SK-N-MC (cell line): ENCODE results near the gene TCL1B.

Experiments
- EZH2 ChIP-seq: fragments of 200-600 bp; sonication (generic); IDR thresholded peaks from one replicate; pipeline ENCODE4 v1.6.1; 2017; ENCODE audit warnings: antibody characterized with exemption
- FOXP2 ChIP-seq: optimal IDR thresholded peaks from 2 replicates; pipeline ENCODE3; 2011; ENCODE audit warnings: mild to moderate bottlenecking, moderate library complexity; ENCODE audit not compliant: insufficient read depth; ENCODE audit errors: extremely low read length, control extremely low read depth
- POLR2AphosphoS5 ChIP-seq: IDR thresholded peaks from 2 replicates; pipeline ENCODE4 v1.6.1; 2012; ENCODE audit warnings: mild to moderate bottlenecking, low read depth, low read length, borderline replicate concordance

GRCh38 chr14:95722525-95723190 is 36.4 kb downstream of the TCL1B start:
- TF ChIP-seq POLR2AphosphoS5, result no peak
- TF ChIP-seq EZH2, result no peak
- TF ChIP-seq FOXP2, result no peak
